GM18502 (cell line): ENCODE results near the gene NKX6-2.
"Not testable (repeated sequence)": the region's sequence is repeated elsewhere in the genome, so short reads cannot be mapped to it uniquely, and the experiment has no call there.

Experiments used
- ATAC-seq: cut with Tn5 transposase; IDR thresholded peaks from one replicate; pipeline ENCODE4 v1.9.1; 2021; ENCODE audit warnings: mild to moderate bottlenecking; ENCODE audit not compliant: unreplicated experiment, poor library complexity

The NKX6-2 gene

GRCh38 chr10:132783940-132784865, 1.7 kb downstream of the NKX6-2 start:
- no peak for ATAC-seq

- ATAC-seq = no peak
These were observed 2.6 kb downstream of the NKX6-2 start for GRCh38 chr10:132783165-132783939.

- ATAC-seq = no peak
These were observed 4.4 kb downstream of the NKX6-2 start for GRCh38 chr10:132781556-132781955.

- ATAC-seq = no peak
These were observed 5.6 kb downstream of the NKX6-2 start for GRCh38 chr10:132780356-132780755.

- ATAC-seq = no peak
These were observed 6.2 kb downstream of the NKX6-2 start for GRCh38 chr10:132779549-132780294.

- ATAC-seq = no peak
These were observed 8.5 kb downstream of the NKX6-2 start for GRCh38 chr10:132777441-132777840.

- no peak for ATAC-seq
These were observed 9.1 kb downstream of the NKX6-2 start for GRCh38 chr10:132776821-132777220.

- no peak for ATAC-seq
These were observed 9.8 kb downstream of the NKX6-2 start for GRCh38 chr10:132776186-132776585.

- ATAC-seq = no peak
These were observed 10.8 kb downstream of the NKX6-2 start for GRCh38 chr10:132774902-132775863.

- no peak for ATAC-seq
These were observed 11.6 kb downstream of the NKX6-2 start for GRCh38 chr10:132774181-132774901.

GRCh38 chr10:132772816-132773215, 13.1 kb downstream of the NKX6-2 start:
- ATAC-seq = not testable (repeated sequence)

GRCh38 chr10:132770061-132771021, 15.6 kb downstream of the NKX6-2 start:
- ATAC-seq = no peak

GRCh38 chr10:132768346-132769248, 17.4 kb downstream of the NKX6-2 start:
- no peak for ATAC-seq

- no peak for ATAC-seq
These were observed 19.7 kb downstream of the NKX6-2 start for GRCh38 chr10:132766291-132766690.

GRCh38 chr10:132765435-132765834, 20.5 kb downstream of the NKX6-2 start:
- no peak for ATAC-seq

GRCh38 chr10:132764108-132764507, 21.8 kb downstream of the NKX6-2 start:
- ATAC-seq = no peak

GRCh38 chr10:132763545-132763944, 22.4 kb downstream of the NKX6-2 start:
- no peak for ATAC-seq
